ENCODE measurements around the gene PKHD1.

DNA sequence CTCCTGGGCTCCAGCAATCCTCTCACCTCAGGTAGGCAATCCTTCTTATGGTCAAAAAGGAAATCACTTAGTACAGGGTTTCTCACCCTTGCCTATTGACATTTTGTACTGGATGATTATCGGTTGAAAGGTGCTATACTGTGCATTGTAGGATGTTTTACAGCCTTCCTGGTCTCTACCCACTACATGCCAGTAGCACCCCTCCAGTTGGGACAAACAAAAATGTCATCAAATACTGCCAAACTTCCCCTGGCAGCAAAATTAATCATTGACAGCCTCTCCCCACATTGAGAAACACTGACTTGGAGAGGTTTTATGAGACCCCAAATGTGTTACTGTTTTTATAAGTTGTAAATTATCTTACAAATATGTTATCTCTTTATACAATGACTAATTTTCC lies 368.1 kb downstream of the PKHD1 start:
- TF ChIP-seq, protein P1, sequence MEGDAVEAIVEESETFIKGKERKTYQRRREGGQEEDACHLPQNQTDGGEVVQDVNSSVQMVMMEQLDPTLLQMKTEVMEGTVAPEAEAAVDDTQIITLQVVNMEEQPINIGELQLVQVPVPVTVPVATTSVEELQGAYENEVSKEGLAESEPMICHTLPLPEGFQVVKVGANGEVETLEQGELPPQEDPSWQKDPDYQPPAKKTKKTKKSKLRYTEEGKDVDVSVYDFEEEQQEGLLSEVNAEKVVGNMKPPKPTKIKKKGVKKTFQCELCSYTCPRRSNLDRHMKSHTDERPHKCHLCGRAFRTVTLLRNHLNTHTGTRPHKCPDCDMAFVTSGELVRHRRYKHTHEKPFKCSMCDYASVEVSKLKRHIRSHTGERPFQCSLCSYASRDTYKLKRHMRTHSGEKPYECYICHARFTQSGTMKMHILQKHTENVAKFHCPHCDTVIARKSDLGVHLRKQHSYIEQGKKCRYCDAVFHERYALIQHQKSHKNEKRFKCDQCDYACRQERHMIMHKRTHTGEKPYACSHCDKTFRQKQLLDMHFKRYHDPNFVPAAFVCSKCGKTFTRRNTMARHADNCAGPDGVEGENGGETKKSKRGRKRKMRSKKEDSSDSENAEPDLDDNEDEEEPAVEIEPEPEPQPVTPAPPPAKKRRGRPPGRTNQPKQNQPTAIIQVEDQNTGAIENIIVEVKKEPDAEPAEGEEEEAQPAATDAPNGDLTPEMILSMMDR (IDR thresholded peaks at IDR 0.05): no peak
- TF ChIP-seq SMC3 (IDR thresholded peaks at IDR 0.05; ENCODE audit: low read depth, low read length) (no peak), TAF1 (IDR thresholded peaks at IDR 0.05; ENCODE audit: borderline replicate concordance, low read depth, low read length) (no peak), EP300 (IDR thresholded peaks at IDR 0.05; ENCODE audit: borderline replicate concordance in 1 of 2, low read depth in 1 of 2, low read length in 1 of 2) (no peak), TCF12 (IDR thresholded peaks at IDR 0.05) (no peak)

All from SK-N-SH (cell line).